Right lobe of liver (tissue), 4 donors: Measurements from ENCODE around the gene NCKAP5.

Experiments used
- POLR2A ChIP-seq: fragments of 450-650 bp; IDR thresholded peaks from one replicate; pipeline ENCODE4 v1.6.1; 2017; ENCODE audit warnings: antibody characterized with exemption, mild to moderate bottlenecking
- TF ChIP-seq, protein P1 (sequence below), 4 donors: fragments of 200-600 bp in 3 of 4; fragments of 450-650 bp in 1 of 4; IDR thresholded peaks; one replicate each; pipeline versions ENCODE4 v1.5.1 to v1.8.0; 2016 to 2022; ENCODE audit warnings: antibody characterized with exemption in 4 of 4, mild to moderate bottlenecking in 2 of 4
- donor health status: DM: no; HTN: no; CAD: no.
- donor health status: DM: no; HTN: no; CAD: no.
- donor health status: DM: no; HTN: yes; CAD: no.

GRCh38 chr2:133167223-133167622, 401.0 kb downstream of the NCKAP5 start:
- TF ChIP-seq, protein P1, sequence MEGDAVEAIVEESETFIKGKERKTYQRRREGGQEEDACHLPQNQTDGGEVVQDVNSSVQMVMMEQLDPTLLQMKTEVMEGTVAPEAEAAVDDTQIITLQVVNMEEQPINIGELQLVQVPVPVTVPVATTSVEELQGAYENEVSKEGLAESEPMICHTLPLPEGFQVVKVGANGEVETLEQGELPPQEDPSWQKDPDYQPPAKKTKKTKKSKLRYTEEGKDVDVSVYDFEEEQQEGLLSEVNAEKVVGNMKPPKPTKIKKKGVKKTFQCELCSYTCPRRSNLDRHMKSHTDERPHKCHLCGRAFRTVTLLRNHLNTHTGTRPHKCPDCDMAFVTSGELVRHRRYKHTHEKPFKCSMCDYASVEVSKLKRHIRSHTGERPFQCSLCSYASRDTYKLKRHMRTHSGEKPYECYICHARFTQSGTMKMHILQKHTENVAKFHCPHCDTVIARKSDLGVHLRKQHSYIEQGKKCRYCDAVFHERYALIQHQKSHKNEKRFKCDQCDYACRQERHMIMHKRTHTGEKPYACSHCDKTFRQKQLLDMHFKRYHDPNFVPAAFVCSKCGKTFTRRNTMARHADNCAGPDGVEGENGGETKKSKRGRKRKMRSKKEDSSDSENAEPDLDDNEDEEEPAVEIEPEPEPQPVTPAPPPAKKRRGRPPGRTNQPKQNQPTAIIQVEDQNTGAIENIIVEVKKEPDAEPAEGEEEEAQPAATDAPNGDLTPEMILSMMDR (IDR thresholded peaks at IDR 0.05), result no peak
- no peak for TF ChIP-seq POLR2A
